SK-N-SH (cell line): ENCODE data around the gene CHRNB1.

Experiments
- SIN3A ChIP-seq: IDR thresholded peaks from 2 replicates; pipeline ENCODE4 v1.6.1; 2012; ENCODE audit warnings: low read depth, mild to moderate bottlenecking, low read length, moderate library complexity, borderline replicate concordance
- TF ChIP-seq, protein P1 (sequence below): fragments of 200-600 bp; sonication (generic); IDR thresholded peaks from 2 replicates; pipeline ENCODE4 v1.6.1; 2017; ENCODE audit warnings: antibody characterized with exemption, mild to moderate bottlenecking, moderate library complexity
- TF ChIP-seq, protein P2 (sequence below): IDR thresholded peaks from 2 replicates; pipeline ENCODE4; 2012

DNA sequence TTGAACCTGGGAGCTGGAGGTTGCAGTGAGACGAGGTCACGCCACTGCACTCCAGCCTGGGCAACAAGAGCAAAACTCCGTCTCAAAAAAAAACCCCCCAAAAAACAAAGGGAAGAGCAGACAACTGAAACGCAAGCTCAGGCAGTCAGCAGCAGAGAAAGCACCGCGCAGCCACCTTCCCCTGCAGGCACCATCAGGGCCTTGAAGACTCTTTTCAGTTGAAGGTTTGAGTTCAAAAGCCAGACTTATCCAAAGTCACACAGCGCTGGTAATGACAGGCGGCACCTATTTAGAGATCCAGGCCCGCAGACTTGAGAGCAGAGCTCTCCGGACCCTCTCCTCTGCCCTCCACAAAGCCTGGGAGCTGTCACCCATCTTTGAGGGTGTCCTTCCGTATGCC is 23.4 kb downstream of the CHRNB1 start:
- TF ChIP-seq, protein P1, sequence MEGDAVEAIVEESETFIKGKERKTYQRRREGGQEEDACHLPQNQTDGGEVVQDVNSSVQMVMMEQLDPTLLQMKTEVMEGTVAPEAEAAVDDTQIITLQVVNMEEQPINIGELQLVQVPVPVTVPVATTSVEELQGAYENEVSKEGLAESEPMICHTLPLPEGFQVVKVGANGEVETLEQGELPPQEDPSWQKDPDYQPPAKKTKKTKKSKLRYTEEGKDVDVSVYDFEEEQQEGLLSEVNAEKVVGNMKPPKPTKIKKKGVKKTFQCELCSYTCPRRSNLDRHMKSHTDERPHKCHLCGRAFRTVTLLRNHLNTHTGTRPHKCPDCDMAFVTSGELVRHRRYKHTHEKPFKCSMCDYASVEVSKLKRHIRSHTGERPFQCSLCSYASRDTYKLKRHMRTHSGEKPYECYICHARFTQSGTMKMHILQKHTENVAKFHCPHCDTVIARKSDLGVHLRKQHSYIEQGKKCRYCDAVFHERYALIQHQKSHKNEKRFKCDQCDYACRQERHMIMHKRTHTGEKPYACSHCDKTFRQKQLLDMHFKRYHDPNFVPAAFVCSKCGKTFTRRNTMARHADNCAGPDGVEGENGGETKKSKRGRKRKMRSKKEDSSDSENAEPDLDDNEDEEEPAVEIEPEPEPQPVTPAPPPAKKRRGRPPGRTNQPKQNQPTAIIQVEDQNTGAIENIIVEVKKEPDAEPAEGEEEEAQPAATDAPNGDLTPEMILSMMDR: no peak
- TF ChIP-seq, protein P2, sequence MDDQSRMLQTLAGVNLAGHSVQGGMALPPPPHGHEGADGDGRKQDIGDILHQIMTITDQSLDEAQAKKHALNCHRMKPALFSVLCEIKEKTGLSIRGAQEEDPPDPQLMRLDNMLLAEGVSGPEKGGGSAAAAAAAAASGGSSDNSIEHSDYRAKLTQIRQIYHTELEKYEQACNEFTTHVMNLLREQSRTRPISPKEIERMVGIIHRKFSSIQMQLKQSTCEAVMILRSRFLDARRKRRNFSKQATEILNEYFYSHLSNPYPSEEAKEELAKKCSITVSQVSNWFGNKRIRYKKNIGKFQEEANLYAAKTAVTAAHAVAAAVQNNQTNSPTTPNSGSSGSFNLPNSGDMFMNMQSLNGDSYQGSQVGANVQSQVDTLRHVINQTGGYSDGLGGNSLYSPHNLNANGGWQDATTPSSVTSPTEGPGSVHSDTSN: no peak
- no peak for TF ChIP-seq SIN3A
